IMR-90 (cell line): ENCODE measurements around the gene ENPEP.

ENCODE experiments used
- CEBPB ChIP-seq: IDR thresholded peaks from 2 replicates; pipeline ENCODE4 v1.6.1; 2012; ENCODE audit warnings: low read depth, low read length, improper control_type of control experiment
- CTCF ChIP-seq: conservative IDR thresholded peaks from 2 replicates; pipeline ENCODE4 v1.5.1; 2012; ENCODE audit warnings: mild to moderate bottlenecking, low read depth, low read length, improper control_type of control experiment
- FOS ChIP-seq: fragments of 150-350 bp; IDR thresholded peaks from 2 replicates; pipeline ENCODE4 v1.6.1; 2016; ENCODE audit warnings: low read depth, low read length
- MAFK ChIP-seq: IDR thresholded peaks from 2 replicates; pipeline ENCODE4 v1.6.1; 2012; ENCODE audit warnings: low read depth, low read length, improper control_type of control experiment
- NFE2L2 ChIP-seq: fragments of 150-350 bp; IDR thresholded peaks from 2 replicates; pipeline ENCODE4 v1.6.1; 2016; ENCODE audit warnings: low read depth, mild to moderate bottlenecking, low read length
- POLR2A ChIP-seq: IDR thresholded peaks from 2 replicates; pipeline ENCODE4 v1.6.1; 2012; ENCODE audit warnings: mild to moderate bottlenecking, low read depth, low read length
- RCOR1 ChIP-seq: IDR thresholded peaks from 2 replicates; pipeline ENCODE4 v1.6.1; 2012; ENCODE audit warnings: mild to moderate bottlenecking, low read length, improper control_type of control experiment; ENCODE audit not compliant: insufficient replicate concordance
- RFX5 ChIP-seq: IDR thresholded peaks from 2 replicates; pipeline ENCODE4 v1.8.0; 2012; ENCODE audit warnings: low read depth, mild to moderate bottlenecking, low read length, moderate library complexity
- TF ChIP-seq, protein P1 (sequence below): fragments of 150-350 bp; IDR thresholded peaks from 2 replicates; pipeline ENCODE4 v1.6.1; 2017; ENCODE audit warnings: mild to moderate bottlenecking, antibody characterized with exemption, low read length, low read depth

GRCh38 chr4:110614173-110614963, 138.4 kb downstream of the ENPEP start:
- TF ChIP-seq, protein P1, sequence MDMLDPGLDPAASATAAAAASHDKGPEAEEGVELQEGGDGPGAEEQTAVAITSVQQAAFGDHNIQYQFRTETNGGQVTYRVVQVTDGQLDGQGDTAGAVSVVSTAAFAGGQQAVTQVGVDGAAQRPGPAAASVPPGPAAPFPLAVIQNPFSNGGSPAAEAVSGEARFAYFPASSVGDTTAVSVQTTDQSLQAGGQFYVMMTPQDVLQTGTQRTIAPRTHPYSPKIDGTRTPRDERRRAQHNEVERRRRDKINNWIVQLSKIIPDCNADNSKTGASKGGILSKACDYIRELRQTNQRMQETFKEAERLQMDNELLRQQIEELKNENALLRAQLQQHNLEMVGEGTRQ = no peak
- TF ChIP-seq CEBPB (no peak), RCOR1 (no peak), POLR2A (no peak), FOS (no peak), CTCF (no peak), NFE2L2 (no peak), RFX5 (no peak), MAFK (no peak)
